Endothelial cell (in vitro differentiated cells): ENCODE results near the gene PAGR1. TPM values are rescaled to one million over a fixed set of nuclear protein-coding genes. Genes with fewer than 3 reads are reported as not detected.

Source experiments
- DNase-seq: peaks from one replicate; pipeline ENCODE4 v3.0.0; 2021; ENCODE audit warnings: low spot score
- H3K27ac Mint-ChIP-seq: one replicate; pipeline ENCODE4 v1.8.0; 2021; ENCODE audit warnings: mixed read lengths, inconsistent platforms; ENCODE audit not compliant: unreplicated experiment
- H3K27me3 Mint-ChIP-seq: one replicate; pipeline ENCODE4 v1.8.0; 2021; ENCODE audit warnings: mild to moderate bottlenecking, moderate library complexity, mixed read lengths, inconsistent platforms; ENCODE audit not compliant: unreplicated experiment
- H3K36me3 Mint-ChIP-seq: one replicate; pipeline ENCODE4 v1.8.0; 2021; ENCODE audit warnings: mild to moderate bottlenecking, low read depth, mixed read lengths, inconsistent platforms; ENCODE audit not compliant: unreplicated experiment
- H3K4me1 Mint-ChIP-seq: one replicate; pipeline ENCODE4 v1.8.0; 2021; ENCODE audit warnings: mild to moderate bottlenecking, mixed read lengths, inconsistent platforms; ENCODE audit not compliant: unreplicated experiment
- H3K4me3 Mint-ChIP-seq: one replicate; pipeline ENCODE4 v1.8.0; 2021; ENCODE audit warnings: mild to moderate bottlenecking, mixed read lengths, inconsistent platforms; ENCODE audit not compliant: unreplicated experiment
- H3K9me3 Mint-ChIP-seq: one replicate; pipeline ENCODE4 v1.8.0; 2021; ENCODE audit warnings: mixed read lengths, inconsistent platforms; ENCODE audit not compliant: unreplicated experiment
- total RNA-seq: library from RNA; stranded (reverse); fragmentation: NEBNext Ultra II Directional; extraction: Animal tissue kit (Norgen Biotek cat#: 25700); gene quantifications from one replicate; pipeline ENCODE4 v1.2.1, GENCODE V29; 2021; ENCODE audit not compliant: unreplicated experiment
- TF ChIP-seq, protein P1 (sequence below): fragments of 200-600 bp; sonication (generic); IDR thresholded peaks from one replicate; pipeline ENCODE4 v1.5.0; 2021; ENCODE audit warnings: antibody characterized with exemption; ENCODE audit not compliant: unreplicated experiment

The PAGR1 gene
- total RNA-seq, 1 donor from 2014 or later = 38.6 TPM

DNA sequence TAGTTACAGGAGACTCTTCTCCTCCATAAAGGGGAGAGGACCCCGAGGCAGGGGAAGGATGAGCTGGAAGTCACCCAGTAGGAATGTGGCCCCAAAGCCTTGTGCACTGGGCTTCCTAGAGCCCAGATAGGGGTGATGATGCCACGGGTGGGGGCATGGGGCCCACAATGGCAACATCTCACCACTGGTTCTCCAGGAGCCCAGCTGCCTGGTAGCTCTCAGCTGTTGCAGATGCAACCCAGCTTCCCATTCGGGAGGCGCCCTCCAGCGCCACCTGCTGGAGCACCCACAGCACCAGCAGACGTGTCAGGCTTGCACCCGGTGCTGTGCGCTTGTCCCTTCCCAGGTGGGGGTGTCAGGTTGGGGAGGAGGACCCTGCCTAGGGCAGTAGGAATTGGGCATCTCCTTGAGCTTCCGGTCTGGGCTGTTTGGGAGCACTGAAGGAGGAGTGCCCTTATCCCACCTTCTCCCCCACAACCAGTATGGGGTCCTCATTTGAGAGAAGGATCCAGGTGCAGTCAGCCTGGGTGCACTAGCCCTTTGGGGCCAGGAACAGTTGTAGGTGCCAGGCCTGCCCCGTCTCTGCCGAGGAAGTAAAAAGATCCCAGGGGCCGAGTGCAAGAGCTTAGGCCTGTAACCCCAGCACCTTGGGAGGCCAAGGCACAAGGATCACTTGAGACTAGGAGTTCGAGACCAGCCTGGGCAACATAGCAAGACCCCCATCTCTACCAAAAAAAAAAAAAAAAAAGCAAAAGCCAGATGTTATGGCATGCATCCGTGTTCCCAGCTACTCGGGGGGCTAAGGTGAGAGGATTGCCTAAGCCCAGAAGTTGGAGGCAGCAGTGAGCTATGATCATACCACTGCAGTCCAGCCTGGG is 32.7 kb downstream of the PAGR1 start:
- TF ChIP-seq, protein P1, sequence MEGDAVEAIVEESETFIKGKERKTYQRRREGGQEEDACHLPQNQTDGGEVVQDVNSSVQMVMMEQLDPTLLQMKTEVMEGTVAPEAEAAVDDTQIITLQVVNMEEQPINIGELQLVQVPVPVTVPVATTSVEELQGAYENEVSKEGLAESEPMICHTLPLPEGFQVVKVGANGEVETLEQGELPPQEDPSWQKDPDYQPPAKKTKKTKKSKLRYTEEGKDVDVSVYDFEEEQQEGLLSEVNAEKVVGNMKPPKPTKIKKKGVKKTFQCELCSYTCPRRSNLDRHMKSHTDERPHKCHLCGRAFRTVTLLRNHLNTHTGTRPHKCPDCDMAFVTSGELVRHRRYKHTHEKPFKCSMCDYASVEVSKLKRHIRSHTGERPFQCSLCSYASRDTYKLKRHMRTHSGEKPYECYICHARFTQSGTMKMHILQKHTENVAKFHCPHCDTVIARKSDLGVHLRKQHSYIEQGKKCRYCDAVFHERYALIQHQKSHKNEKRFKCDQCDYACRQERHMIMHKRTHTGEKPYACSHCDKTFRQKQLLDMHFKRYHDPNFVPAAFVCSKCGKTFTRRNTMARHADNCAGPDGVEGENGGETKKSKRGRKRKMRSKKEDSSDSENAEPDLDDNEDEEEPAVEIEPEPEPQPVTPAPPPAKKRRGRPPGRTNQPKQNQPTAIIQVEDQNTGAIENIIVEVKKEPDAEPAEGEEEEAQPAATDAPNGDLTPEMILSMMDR = peak; percentile 75
- DNase-seq = peak; percentile 70
- H3K4me1 Mint-ChIP-seq = peaks cover 2% of the 10 kb centered on the region
- no peaks in the 10 kb centered on the region for H3K36me3 Mint-ChIP-seq
- peaks cover 10% of the 10 kb centered on the region for H3K27me3 Mint-ChIP-seq
- H3K9me3 Mint-ChIP-seq = no peaks in the 10 kb centered on the region
- no peak overlapping the region for H3K27ac Mint-ChIP-seq
- no peak overlapping the region for H3K4me3 Mint-ChIP-seq

DNA sequence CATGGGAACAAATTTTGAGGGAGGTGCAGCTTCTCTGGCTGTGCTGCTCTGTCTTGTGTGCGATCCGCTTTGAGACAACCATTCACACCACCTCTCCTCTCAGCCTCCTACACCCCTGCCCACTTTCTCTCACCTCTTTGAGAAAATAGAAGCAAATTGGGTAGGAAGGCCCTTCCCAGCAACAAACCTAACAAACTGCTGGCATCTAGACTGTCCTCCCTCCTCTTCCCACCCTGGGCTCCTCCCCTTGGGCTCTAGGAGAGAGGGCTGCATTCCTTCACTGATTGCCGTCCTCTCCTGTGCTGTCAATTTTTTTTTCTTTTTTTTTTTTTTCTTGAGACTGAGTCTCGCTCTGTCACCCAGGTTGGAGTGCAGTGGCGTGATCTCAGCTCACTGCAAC is 33.6 kb downstream of the PAGR1 start:
- H3K4me3 Mint-ChIP-seq = no peak overlapping the region
- DNase-seq = no peak
- no peaks in the 10 kb centered on the region for H3K9me3 Mint-ChIP-seq
- peak overlapping the region; percentile 61 for H3K27ac Mint-ChIP-seq
- TF ChIP-seq, protein P1 = no peak
- H3K4me1 Mint-ChIP-seq = peaks cover 2% of the 10 kb centered on the region
- peaks cover 11% of the 10 kb centered on the region for H3K27me3 Mint-ChIP-seq
- H3K36me3 Mint-ChIP-seq = no peaks in the 10 kb centered on the region

DNA sequence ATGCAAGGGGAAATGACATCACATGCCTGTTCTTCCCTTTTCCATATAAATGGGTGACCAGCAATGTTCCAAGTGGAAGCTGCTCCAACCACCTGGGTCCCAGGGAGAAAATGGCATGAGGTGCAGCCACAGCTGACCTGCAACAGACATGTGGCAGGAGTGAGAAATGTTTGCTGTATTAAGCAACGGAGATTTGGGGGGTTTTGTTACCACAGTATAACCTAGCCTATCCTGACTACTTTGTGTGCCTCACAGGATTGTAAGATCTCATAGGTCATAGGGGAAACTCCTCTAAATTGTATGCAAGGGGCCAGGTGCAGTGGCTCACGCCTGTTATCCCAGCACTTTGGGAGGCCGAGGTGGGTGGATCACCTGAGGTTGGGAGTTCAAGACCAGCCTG is 35.0 kb downstream of the PAGR1 start:
- H3K27ac Mint-ChIP-seq = no peak overlapping the region
- no peak for DNase-seq

DNA sequence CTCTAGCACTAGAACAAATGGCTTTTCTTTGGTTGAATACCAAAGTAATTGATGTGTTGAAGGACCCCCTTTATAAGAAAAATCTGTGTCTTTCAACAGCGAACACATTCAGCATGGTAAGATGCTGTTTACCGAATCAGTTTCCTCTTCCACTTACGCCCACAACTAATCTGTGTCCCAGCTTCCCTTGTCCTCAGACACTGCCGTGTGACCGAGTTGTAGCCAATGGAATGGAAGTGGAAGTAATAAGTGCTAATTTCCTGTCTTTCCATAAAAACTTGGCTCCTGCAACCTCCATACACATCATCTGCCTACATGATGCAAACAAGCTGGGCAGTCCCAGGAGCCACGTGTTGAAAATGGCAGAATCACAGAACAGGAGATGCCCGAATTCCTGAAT is 36.7 kb downstream of the PAGR1 start:
- H3K4me1 Mint-ChIP-seq = peaks cover 2% of the 10 kb centered on the region
- no peaks in the 10 kb centered on the region for H3K36me3 Mint-ChIP-seq
- no peak overlapping the region for H3K27ac Mint-ChIP-seq
- peaks cover 8% of the 10 kb centered on the region for H3K27me3 Mint-ChIP-seq
- TF ChIP-seq, protein P1 = no peak
- no peak for DNase-seq
- H3K9me3 Mint-ChIP-seq = no peaks in the 10 kb centered on the region
- H3K4me3 Mint-ChIP-seq = no peak overlapping the region

More for the DNA sequence above, 35.0 kb downstream of the PAGR1 start:
- Mint-ChIP-seq H3K27me3 (peaks cover 8% of the 10 kb centered on the region), H3K4me3 (no peak overlapping the region), H3K4me1 (peaks cover 2% of the 10 kb centered on the region), H3K9me3 (no peaks in the 10 kb centered on the region), H3K36me3 (no peaks in the 10 kb centered on the region)
- TF ChIP-seq, protein P1 = no peak

DNA sequence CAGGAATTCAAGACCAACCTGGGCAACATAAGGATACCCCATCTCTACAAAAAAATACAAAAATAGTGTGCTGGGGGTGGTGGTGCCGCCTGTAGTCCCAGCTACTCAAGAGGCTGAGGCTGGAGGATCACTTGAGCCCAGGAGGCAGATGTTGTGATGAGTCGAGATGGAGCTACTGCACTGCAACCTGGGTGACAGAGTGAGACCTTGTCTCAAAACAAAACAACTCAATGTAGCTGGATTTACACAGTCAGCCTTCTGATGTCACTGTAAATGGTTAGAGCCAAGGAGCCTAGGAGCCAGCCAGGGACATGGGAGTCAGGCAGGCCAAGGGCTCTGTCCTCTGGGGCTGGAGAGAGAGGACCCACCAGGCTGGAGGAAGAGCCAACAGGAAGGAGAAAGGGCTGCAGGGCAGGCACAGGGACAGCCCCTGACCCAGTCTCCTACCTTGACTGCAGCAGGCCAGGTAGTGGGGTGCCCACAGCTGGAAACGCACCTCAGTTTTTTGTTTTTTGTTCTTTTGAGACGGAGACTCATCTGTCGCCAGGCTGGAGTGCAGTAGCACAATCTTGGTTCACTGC is 38.7 kb downstream of the PAGR1 start:
- no peaks in the 10 kb centered on the region for H3K9me3 Mint-ChIP-seq
- peaks cover 4% of the 10 kb centered on the region for H3K36me3 Mint-ChIP-seq
- TF ChIP-seq, protein P1 = no peak
- H3K4me3 Mint-ChIP-seq = no peak overlapping the region
- no peak overlapping the region for H3K27ac Mint-ChIP-seq
- H3K4me1 Mint-ChIP-seq = peaks cover 2% of the 10 kb centered on the region
- H3K27me3 Mint-ChIP-seq = peaks cover 9% of the 10 kb centered on the region
- no peak for DNase-seq
